Renal cortical epithelial cell (primary cell): ENCODE measurements around the gene PSMA3. TPM values are rescaled to one million over a fixed set of nuclear protein-coding genes. Genes with fewer than 3 reads are reported as not detected.

Experiments
- DNase-seq: peaks from one replicate; pipeline ENCODE4 v3.0.0-alpha.2; 2011; ENCODE audit warnings: low read depth
- total RNA-seq: library from RNA; depleted of rRNA; stranded (reverse); fragments of >200 nt; gene quantifications from 2 replicates; pipeline ENCODE4 v1.2.3, GENCODE V29; 2014

The PSMA3 gene
- total RNA-seq, 1 donor from 2014 or later, result 142 TPM

- DNase-seq, result peak; percentile 39
These were observed 26.0 kb downstream of the PSMA3 start for GRCh38 chr14:58270628-58271027.

GRCh38 chr14:58272588-58273372 lies 28.1 kb downstream of the PSMA3 start:
- peak; percentile 93 for DNase-seq

- DNase-seq, result no peak
These were observed 30.2 kb downstream of the PSMA3 start for GRCh38 chr14:58274881-58275280.

GRCh38 chr14:58275527-58276190 lies 31.0 kb downstream of the PSMA3 start:
- no peak for DNase-seq

- no peak for DNase-seq
These were observed 31.6 kb downstream of the PSMA3 start for GRCh38 chr14:58276208-58276607.

GRCh38 chr14:58278177-58278576 lies 33.5 kb downstream of the PSMA3 start:
- no peak for DNase-seq

- peak; percentile 99 for DNase-seq
These were observed 36.5 kb downstream of the PSMA3 start for GRCh38 chr14:58280954-58281787.

GRCh38 chr14:58281969-58282368 lies 37.3 kb downstream of the PSMA3 start:
- peak; percentile 97 for DNase-seq

GRCh38 chr14:58282925-58283593 lies 38.4 kb downstream of the PSMA3 start:
- peak; percentile 30 for DNase-seq

- no peak for DNase-seq
These were observed 39.1 kb downstream of the PSMA3 start for GRCh38 chr14:58283730-58284129.

- no peak for DNase-seq
These were observed 40.5 kb downstream of the PSMA3 start for GRCh38 chr14:58285132-58285531.

GRCh38 chr14:58287607-58288042 lies 43.0 kb downstream of the PSMA3 start:
- no peak for DNase-seq

GRCh38 chr14:58288106-58288792 lies 43.6 kb downstream of the PSMA3 start:
- DNase-seq, result no peak

GRCh38 chr14:58291646-58292045 lies 47.0 kb downstream of the PSMA3 start:
- no peak for DNase-seq

- DNase-seq, result no peak
These were observed 47.5 kb downstream of the PSMA3 start for GRCh38 chr14:58292187-58292586.

- no peak for DNase-seq
These were observed 49.6 kb downstream of the PSMA3 start for GRCh38 chr14:58294201-58294600.

- peak; percentile 48 for DNase-seq
These were observed 52.1 kb downstream of the PSMA3 start for GRCh38 chr14:58296726-58297125.

- DNase-seq, result peak; percentile 44
These were observed 52.7 kb downstream of the PSMA3 start for GRCh38 chr14:58297412-58297761.

GRCh38 chr14:58297762-58298476 lies 53.3 kb downstream of the PSMA3 start:
- DNase-seq, result peak; percentile 100
